Measurements from ENCODE around the gene PSTPIP2.

DNA sequence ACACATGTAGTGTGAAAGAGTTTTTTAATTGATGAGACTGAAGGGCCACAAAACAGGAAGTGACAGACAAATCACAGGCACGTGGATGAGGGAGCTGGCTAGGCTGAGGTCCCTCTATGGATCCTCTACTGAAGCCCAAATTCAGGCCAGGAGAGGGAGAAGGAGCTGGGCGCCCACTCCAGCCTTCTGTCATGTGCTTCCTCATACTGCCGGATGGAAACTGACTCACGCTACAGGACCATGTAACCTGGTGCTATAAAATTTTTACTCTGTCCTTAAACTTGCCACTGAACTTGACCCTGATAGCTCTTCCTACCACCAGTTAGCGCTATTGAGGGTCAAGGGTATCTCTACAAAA is 31.3 kb downstream of the PSTPIP2 start:
- TF ChIP-seq, protein P1, sequence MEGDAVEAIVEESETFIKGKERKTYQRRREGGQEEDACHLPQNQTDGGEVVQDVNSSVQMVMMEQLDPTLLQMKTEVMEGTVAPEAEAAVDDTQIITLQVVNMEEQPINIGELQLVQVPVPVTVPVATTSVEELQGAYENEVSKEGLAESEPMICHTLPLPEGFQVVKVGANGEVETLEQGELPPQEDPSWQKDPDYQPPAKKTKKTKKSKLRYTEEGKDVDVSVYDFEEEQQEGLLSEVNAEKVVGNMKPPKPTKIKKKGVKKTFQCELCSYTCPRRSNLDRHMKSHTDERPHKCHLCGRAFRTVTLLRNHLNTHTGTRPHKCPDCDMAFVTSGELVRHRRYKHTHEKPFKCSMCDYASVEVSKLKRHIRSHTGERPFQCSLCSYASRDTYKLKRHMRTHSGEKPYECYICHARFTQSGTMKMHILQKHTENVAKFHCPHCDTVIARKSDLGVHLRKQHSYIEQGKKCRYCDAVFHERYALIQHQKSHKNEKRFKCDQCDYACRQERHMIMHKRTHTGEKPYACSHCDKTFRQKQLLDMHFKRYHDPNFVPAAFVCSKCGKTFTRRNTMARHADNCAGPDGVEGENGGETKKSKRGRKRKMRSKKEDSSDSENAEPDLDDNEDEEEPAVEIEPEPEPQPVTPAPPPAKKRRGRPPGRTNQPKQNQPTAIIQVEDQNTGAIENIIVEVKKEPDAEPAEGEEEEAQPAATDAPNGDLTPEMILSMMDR (IDR thresholded peaks at IDR 0.05; ENCODE audit: extremely low read depth in 1 of 2, insufficient read depth in 1 of 2, low read depth in 1 of 2, low read length in 2 of 2): no peak
- TF ChIP-seq POLR2AphosphoS5 (IDR thresholded peaks at IDR 0.05; ENCODE audit: insufficient read depth, low read depth, low read length) (no peak), POLR2A (IDR thresholded peaks at IDR 0.05; ENCODE audit: low read depth, low read length) (no peak), EZH2 (IDR thresholded peaks at IDR 0.05; ENCODE audit: borderline replicate concordance, low read depth, low read length, severe bottlenecking) (no peak)
- TF ChIP-seq, protein P2, sequence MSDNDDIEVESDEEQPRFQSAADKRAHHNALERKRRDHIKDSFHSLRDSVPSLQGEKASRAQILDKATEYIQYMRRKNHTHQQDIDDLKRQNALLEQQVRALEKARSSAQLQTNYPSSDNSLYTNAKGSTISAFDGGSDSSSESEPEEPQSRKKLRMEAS (IDR thresholded peaks at IDR 0.05; ENCODE audit: insufficient read depth, insufficient read length): no peak

Data from endothelial cell of umbilical vein (primary cell).